Measurements from ENCODE around the gene RORC.

Gene RORC

GRCh38 chr1:151839082-151839412 is 7.4 kb upstream of the RORC start:
- H4K20me1 ChIP-seq (ENCODE audit: insufficient read depth, low read length), result no peaks in the 10 kb centered on the region
- H3K4me1 ChIP-seq (ENCODE audit: insufficient read depth, low read length, severe bottlenecking), result peaks cover 32% of the 10 kb centered on the region
- H3K79me2 ChIP-seq (ENCODE audit: insufficient read depth, low read length), result no peaks in the 10 kb centered on the region
- TF ChIP-seq EZH2 (IDR thresholded peaks at IDR 0.05; ENCODE audit: borderline replicate concordance, low read length), result no peak
- TF ChIP-seq, protein P1, sequence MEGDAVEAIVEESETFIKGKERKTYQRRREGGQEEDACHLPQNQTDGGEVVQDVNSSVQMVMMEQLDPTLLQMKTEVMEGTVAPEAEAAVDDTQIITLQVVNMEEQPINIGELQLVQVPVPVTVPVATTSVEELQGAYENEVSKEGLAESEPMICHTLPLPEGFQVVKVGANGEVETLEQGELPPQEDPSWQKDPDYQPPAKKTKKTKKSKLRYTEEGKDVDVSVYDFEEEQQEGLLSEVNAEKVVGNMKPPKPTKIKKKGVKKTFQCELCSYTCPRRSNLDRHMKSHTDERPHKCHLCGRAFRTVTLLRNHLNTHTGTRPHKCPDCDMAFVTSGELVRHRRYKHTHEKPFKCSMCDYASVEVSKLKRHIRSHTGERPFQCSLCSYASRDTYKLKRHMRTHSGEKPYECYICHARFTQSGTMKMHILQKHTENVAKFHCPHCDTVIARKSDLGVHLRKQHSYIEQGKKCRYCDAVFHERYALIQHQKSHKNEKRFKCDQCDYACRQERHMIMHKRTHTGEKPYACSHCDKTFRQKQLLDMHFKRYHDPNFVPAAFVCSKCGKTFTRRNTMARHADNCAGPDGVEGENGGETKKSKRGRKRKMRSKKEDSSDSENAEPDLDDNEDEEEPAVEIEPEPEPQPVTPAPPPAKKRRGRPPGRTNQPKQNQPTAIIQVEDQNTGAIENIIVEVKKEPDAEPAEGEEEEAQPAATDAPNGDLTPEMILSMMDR (IDR thresholded peaks at IDR 0.05; ENCODE audit: low read length), result no peak
- no peaks in the 10 kb centered on the region for H3K36me3 ChIP-seq (ENCODE audit: insufficient read depth, low read length)
- no peaks in the 10 kb centered on the region for H3K9me3 ChIP-seq (ENCODE audit: low read length)
- peak overlapping the region; percentile 43 for H3K4me2 ChIP-seq (ENCODE audit: low read length)
- 0 out of 2 replicates have a peak, but pooled peaks cover 11% of the 10 kb centered on the region for H3K27me3 ChIP-seq (ENCODE audit: insufficient read depth, low read length)
- H3K9me2 ChIP-seq (ENCODE audit: low read depth, low read length), result no peaks in the 10 kb centered on the region
- no peaks in the 10 kb centered on the region for H3F3A ChIP-seq (ENCODE audit: insufficient read depth, low read length)
- H3K27ac ChIP-seq (ENCODE audit: low read depth, low read length, poor library complexity, severe bottlenecking), result no peak overlapping the region
- no peak overlapping the region; the same call in 1 of the 2 replicates for H3K9ac ChIP-seq (ENCODE audit: low read length)
- H2AFZ ChIP-seq (ENCODE audit: low read length), result no peak overlapping the region
- peak overlapping the region; percentile 41 for H3K4me3 ChIP-seq (ENCODE audit: low read depth, low read length, poor library complexity, severe bottlenecking)

- Histone ChIP-seq H2AFZ (ENCODE audit: low read length) (no peak overlapping the region), H3K4me3 (ENCODE audit: low read depth, low read length, poor library complexity, severe bottlenecking) (peak overlapping the region; percentile 41), H3K36me3 (ENCODE audit: insufficient read depth, low read length) (no peaks in the 10 kb centered on the region), H3F3A (ENCODE audit: insufficient read depth, low read length) (no peaks in the 10 kb centered on the region), H4K20me1 (ENCODE audit: insufficient read depth, low read length) (no peaks in the 10 kb centered on the region), H3K9ac (ENCODE audit: low read length) (no peak overlapping the region; the same call in 1 of the 2 replicates), H3K27ac (ENCODE audit: low read depth, low read length, poor library complexity, severe bottlenecking) (no peak overlapping the region), H3K9me3 (ENCODE audit: low read length) (no peaks in the 10 kb centered on the region), H3K79me2 (ENCODE audit: insufficient read depth, low read length) (no peaks in the 10 kb centered on the region), H3K4me2 (ENCODE audit: low read length) (peak overlapping the region; percentile 43), H3K9me2 (ENCODE audit: low read depth, low read length) (no peaks in the 10 kb centered on the region), H3K27me3 (ENCODE audit: insufficient read depth, low read length) (0 out of 2 replicates have a peak, but pooled peaks cover 11% of the 10 kb centered on the region), H3K4me1 (ENCODE audit: insufficient read depth, low read length, severe bottlenecking) (peaks cover 26% of the 10 kb centered on the region)
- TF ChIP-seq, protein P1 (IDR thresholded peaks at IDR 0.05; ENCODE audit: low read length), result no peak
- no peak for TF ChIP-seq EZH2 (IDR thresholded peaks at IDR 0.05; ENCODE audit: borderline replicate concordance, low read length)
Observed at GRCh38 chr1:151838222-151839081, 6.8 kb upstream of the RORC start.

DNA sequence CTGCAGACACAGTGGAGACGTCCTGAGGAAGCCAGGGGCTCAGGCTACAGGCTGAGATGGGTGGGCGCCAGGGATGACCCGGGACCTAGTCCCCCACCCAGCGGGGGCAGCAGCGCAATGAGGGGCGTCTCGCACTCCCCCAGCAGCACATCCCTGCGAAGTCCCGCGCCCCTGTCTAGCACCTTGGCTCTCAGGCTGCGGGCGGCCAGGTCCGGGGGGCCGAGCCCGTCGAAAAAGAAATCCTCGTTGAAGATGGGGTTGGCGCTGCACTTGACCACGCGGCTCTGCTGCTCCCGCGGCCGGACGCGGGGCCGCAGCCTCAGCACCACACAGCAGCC is 6.3 kb upstream of the RORC start:
- Histone ChIP-seq H3K27ac (ENCODE audit: low read depth, low read length, poor library complexity, severe bottlenecking) (no peak overlapping the region), H3K36me3 (ENCODE audit: insufficient read depth, low read length) (no peaks in the 10 kb centered on the region), H3K79me2 (ENCODE audit: insufficient read depth, low read length) (no peaks in the 10 kb centered on the region), H3K4me1 (ENCODE audit: insufficient read depth, low read length, severe bottlenecking) (peaks cover 21% of the 10 kb centered on the region), H3K9ac (ENCODE audit: low read length) (no peak overlapping the region), H4K20me1 (ENCODE audit: insufficient read depth, low read length) (no peaks in the 10 kb centered on the region), H3K9me3 (ENCODE audit: low read length) (no peaks in the 10 kb centered on the region), H2AFZ (ENCODE audit: low read length) (no peak overlapping the region), H3K27me3 (ENCODE audit: insufficient read depth, low read length) (0 out of 2 replicates have a peak, but pooled peaks cover 11% of the 10 kb centered on the region), H3F3A (ENCODE audit: insufficient read depth, low read length) (no peaks in the 10 kb centered on the region), H3K9me2 (ENCODE audit: low read depth, low read length) (no peaks in the 10 kb centered on the region), H3K4me2 (ENCODE audit: low read length) (peak overlapping the region; percentile 43), H3K4me3 (ENCODE audit: low read depth, low read length, poor library complexity, severe bottlenecking) (peak overlapping the region; percentile 21)
- TF ChIP-seq EZH2 (IDR thresholded peaks at IDR 0.05; ENCODE audit: borderline replicate concordance, low read length), result no peak
- TF ChIP-seq, protein P1 (IDR thresholded peaks at IDR 0.05; ENCODE audit: low read length), result no peak
